ENCODE results near the gene CAPN8.

DNA sequence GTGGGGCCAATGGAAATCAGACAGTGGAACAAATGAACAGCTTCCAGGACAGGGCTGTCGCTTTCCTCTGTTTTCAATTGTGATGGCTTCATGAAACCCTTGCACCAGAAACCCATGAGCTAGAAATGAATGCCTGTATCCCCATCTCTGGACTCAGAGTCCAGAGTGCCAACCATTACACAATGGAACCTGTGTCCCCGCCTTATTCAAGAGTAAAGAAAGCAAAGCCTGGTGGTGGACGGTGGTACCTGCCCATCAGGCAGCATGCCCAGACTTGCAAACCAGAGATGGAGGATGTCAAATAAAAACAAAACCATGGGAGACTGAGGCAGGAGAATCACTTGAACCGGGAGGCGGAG, 42.5 kb upstream of the CAPN8 start:
- TF ChIP-seq, protein P1, sequence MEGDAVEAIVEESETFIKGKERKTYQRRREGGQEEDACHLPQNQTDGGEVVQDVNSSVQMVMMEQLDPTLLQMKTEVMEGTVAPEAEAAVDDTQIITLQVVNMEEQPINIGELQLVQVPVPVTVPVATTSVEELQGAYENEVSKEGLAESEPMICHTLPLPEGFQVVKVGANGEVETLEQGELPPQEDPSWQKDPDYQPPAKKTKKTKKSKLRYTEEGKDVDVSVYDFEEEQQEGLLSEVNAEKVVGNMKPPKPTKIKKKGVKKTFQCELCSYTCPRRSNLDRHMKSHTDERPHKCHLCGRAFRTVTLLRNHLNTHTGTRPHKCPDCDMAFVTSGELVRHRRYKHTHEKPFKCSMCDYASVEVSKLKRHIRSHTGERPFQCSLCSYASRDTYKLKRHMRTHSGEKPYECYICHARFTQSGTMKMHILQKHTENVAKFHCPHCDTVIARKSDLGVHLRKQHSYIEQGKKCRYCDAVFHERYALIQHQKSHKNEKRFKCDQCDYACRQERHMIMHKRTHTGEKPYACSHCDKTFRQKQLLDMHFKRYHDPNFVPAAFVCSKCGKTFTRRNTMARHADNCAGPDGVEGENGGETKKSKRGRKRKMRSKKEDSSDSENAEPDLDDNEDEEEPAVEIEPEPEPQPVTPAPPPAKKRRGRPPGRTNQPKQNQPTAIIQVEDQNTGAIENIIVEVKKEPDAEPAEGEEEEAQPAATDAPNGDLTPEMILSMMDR (conservative IDR thresholded peaks at IDR 0.05) = peak; percentile 45; the same call in 1 of the 2 replicates
- TF ChIP-seq EZH2 (IDR thresholded peaks at IDR 0.05; ENCODE audit: low read depth) = no peak

Data from PC-9 (cell line).